MM.1S (cell line): ENCODE data around the gene COL26A1.

Experiments
- DNase-seq: peaks from one replicate; pipeline ENCODE4 v3.0.0-alpha.2; 2015
- H2AFZ ChIP-seq: fragments of 300-600 bp; sonication (generic); 2 replicates; pipeline ENCODE4 v1.6.0; 2016; ENCODE audit warnings: antibody characterized with exemption, low read length
- H3F3A ChIP-seq: fragments of 300-600 bp; sonication (generic); 2 replicates; pipeline ENCODE4 v1.6.1; 2016; ENCODE audit warnings: mild to moderate bottlenecking, antibody characterized with exemption, low read length, moderate library complexity, mixed read lengths; ENCODE audit not compliant: insufficient read depth
- H3K27ac ChIP-seq: fragments of 300-600 bp; sonication (generic); 2 replicates; pipeline ENCODE4 v1.5.1; 2016; ENCODE audit warnings: mild to moderate bottlenecking, low read length
- H3K27me3 ChIP-seq: fragments of 300-600 bp; sonication (generic); replicated peaks from 2 replicates; pipeline ENCODE4 v1.6.0; 2016; ENCODE audit warnings: low read length; ENCODE audit not compliant: insufficient read depth
- H3K36me3 ChIP-seq: fragments of 300-600 bp; sonication (generic); replicated peaks from 2 replicates; pipeline ENCODE4 v1.6.1; 2016; ENCODE audit warnings: mild to moderate bottlenecking, low read length, mixed read lengths; ENCODE audit not compliant: insufficient read depth
- H3K4me1 ChIP-seq: fragments of 300-600 bp; sonication (generic); 2 replicates; pipeline ENCODE4 v1.6.1; 2016; ENCODE audit warnings: low read length, mixed read lengths
- H3K4me2 ChIP-seq: fragments of 300-600 bp; sonication (generic); 2 replicates; pipeline ENCODE4 v1.6.0; 2016; ENCODE audit warnings: low read depth, low read length
- H3K4me3 ChIP-seq: fragments of 300-600 bp; sonication (generic); 2 replicates; pipeline ENCODE4 v1.5.1; 2016; ENCODE audit warnings: low read length, mixed read lengths
- H3K79me2 ChIP-seq: fragments of 300-600 bp; sonication (generic); 2 replicates; pipeline ENCODE4 v1.6.1; 2016; ENCODE audit warnings: mixed run types, low read length, mixed read lengths
- H3K9ac ChIP-seq: fragments of 300-600 bp; sonication (generic); 2 replicates; pipeline ENCODE4 v1.6.1; 2016; ENCODE audit warnings: low read length, mixed read lengths
- H3K9me2 ChIP-seq: fragments of 300-600 bp; sonication (generic); replicated peaks from 2 replicates; pipeline ENCODE4 v1.6.1; 2016; ENCODE audit warnings: mild to moderate bottlenecking, low read length, mixed read lengths; ENCODE audit not compliant: insufficient read depth
- H3K9me3 ChIP-seq: fragments of 300-600 bp; sonication (generic); replicated peaks from 2 replicates; pipeline ENCODE4 v1.6.1; 2016; ENCODE audit warnings: mild to moderate bottlenecking, low read length, mixed read lengths; ENCODE audit not compliant: insufficient read depth
- H4K20me1 ChIP-seq: fragments of 300-600 bp; sonication (generic); 2 replicates; pipeline ENCODE4 v1.6.1; 2016; ENCODE audit warnings: mild to moderate bottlenecking, low read length, moderate library complexity, mixed read lengths; ENCODE audit not compliant: insufficient read depth
- CTCF ChIP-seq: fragments of 300-600 bp; sonication (generic); IDR thresholded peaks from 2 replicates; pipeline ENCODE4 v1.5.1; 2016; ENCODE audit warnings: antibody characterized with exemption, low read length, mixed read lengths
- EZH2 ChIP-seq: fragments of 300-600 bp; sonication (generic); optimal IDR thresholded peaks from 2 replicates; pipeline ENCODE3; 2017; ENCODE audit warnings: low read depth, mild to moderate bottlenecking, antibody characterized with exemption, low read length, mixed read lengths
- EZH2phosphoT487 ChIP-seq: fragments of 300-600 bp; sonication (generic); IDR thresholded peaks from 2 replicates; pipeline ENCODE4 v1.6.1; 2018; ENCODE audit warnings: antibody characterized with exemption, low read length

Gene COL26A1

GRCh38 chr7:101591504-101591903, 228.8 kb downstream of the COL26A1 start:
- Histone ChIP-seq H3K9me2 (no peaks in the 10 kb centered on the region), H3K4me3 (no peak overlapping the region), H3K9ac (no peak overlapping the region), H3K27me3 (peaks cover 13% of the 10 kb centered on the region; the same call in 1 of the 2 replicates), H3K4me1 (no peaks in the 10 kb centered on the region), H3K36me3 (no peaks in the 10 kb centered on the region), H4K20me1 (no peaks in the 10 kb centered on the region), H3K9me3 (no peaks in the 10 kb centered on the region), H3K27ac (no peak overlapping the region), H3K4me2 (no peak overlapping the region), H3K79me2 (no peaks in the 10 kb centered on the region), H3F3A (no peaks in the 10 kb centered on the region), H2AFZ (no peak overlapping the region)
- TF ChIP-seq EZH2, result no peak
- TF ChIP-seq EZH2phosphoT487, result no peak
- no peak for TF ChIP-seq CTCF
- no peak for DNase-seq

- no peak for DNase-seq
- no peaks in the 10 kb centered on the region for H3K79me2 ChIP-seq
- no peak overlapping the region for H3K4me3 ChIP-seq
- no peaks in the 10 kb centered on the region for H3K9me3 ChIP-seq
- no peaks in the 10 kb centered on the region for H3K9me2 ChIP-seq
- H3K9ac ChIP-seq, result no peak overlapping the region
- no peak for TF ChIP-seq EZH2
- TF ChIP-seq CTCF, result no peak
- no peak overlapping the region for H2AFZ ChIP-seq
- no peak overlapping the region for H3K27ac ChIP-seq
- no peaks in the 10 kb centered on the region for H3F3A ChIP-seq
- H4K20me1 ChIP-seq, result no peaks in the 10 kb centered on the region
- peaks cover 13% of the 10 kb centered on the region; the same call in 1 of the 2 replicates for H3K27me3 ChIP-seq
- H3K36me3 ChIP-seq, result no peaks in the 10 kb centered on the region
- no peak overlapping the region for H3K4me2 ChIP-seq
- H3K4me1 ChIP-seq, result no peaks in the 10 kb centered on the region
Observed at GRCh38 chr7:101593556-101593955, 230.9 kb downstream of the COL26A1 start.

- Histone ChIP-seq H3K79me2 (no peaks in the 10 kb centered on the region), H3F3A (no peaks in the 10 kb centered on the region), H3K9me2 (no peaks in the 10 kb centered on the region), H3K4me1 (no peaks in the 10 kb centered on the region), H3K4me3 (no peak overlapping the region), H3K4me2 (no peak overlapping the region), H2AFZ (no peak overlapping the region), H3K9ac (no peak overlapping the region), H3K27me3 (peaks cover 13% of the 10 kb centered on the region; the same call in 1 of the 2 replicates), H3K9me3 (no peaks in the 10 kb centered on the region), H4K20me1 (no peaks in the 10 kb centered on the region), H3K27ac (no peak overlapping the region), H3K36me3 (no peaks in the 10 kb centered on the region)
- no peak for TF ChIP-seq EZH2phosphoT487
- TF ChIP-seq CTCF, result no peak
- TF ChIP-seq EZH2, result no peak
- no peak for DNase-seq
Observed at GRCh38 chr7:101594790-101595189, 232.1 kb downstream of the COL26A1 start.
